NCI-H1417 treated with DMSO at 0.1 percent for 48 hours (cell line): ENCODE measurements around the gene KLHL29.

ENCODE experiments used
- DNase-seq: peaks from one replicate; lab custom pipeline; 2025; lab: John Stamatoyannopoulos, UW

KLHL29 gene

GRCh38 chr2:23493846-23494245, 108.9 kb downstream of the KLHL29 start:
- DNase-seq, result no peak

- no peak for DNase-seq
Observed at GRCh38 chr2:23494286-23494685, 109.3 kb downstream of the KLHL29 start.

DNA sequence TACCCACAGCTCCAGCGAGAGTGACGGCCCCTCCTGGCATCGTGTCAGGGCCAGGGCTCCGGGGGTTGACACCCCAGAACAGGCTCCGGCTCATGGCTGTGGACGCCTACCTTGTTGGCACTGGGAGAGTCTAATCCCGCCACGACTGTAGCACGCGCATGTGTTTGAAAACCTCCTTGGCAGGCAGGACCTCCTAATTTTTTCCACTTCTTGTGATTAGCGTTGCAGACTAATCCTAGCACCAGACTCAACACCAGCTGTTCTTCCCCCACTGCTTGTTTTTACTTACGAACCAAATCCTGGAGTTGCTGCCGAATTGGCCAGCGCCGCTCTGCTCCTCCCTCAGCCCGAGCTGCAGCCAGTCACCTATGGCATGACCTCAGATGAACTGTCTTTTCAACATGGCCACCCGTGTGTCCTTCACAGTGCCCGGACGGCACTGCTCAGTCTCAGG, 110.7 kb downstream of the KLHL29 start:
- no peak for DNase-seq

- DNase-seq, result no peak
Observed at GRCh38 chr2:23496456-23496855, 111.5 kb downstream of the KLHL29 start.

DNA sequence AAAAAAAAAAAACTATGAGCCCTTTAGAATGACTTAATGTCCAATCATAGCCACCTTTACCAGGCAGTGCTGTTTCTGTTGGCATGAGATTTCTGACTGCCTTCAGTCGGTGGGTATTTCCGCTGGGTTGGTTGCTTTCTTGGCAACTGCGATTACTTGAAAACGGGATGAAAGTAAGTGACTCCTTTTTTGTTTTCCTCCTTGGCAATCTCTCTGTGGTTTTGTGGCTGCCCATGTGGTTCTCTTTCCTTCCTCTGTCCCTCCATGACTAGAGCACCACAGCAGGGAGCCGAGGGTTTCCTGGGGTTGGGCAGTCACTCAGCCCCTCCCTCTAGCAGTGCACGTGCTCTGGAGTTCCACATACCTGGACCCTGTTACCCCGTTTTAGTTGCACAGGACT, 112.1 kb downstream of the KLHL29 start:
- no peak for DNase-seq

GRCh38 chr2:23497536-23497935, 112.6 kb downstream of the KLHL29 start:
- DNase-seq, result no peak

DNA sequence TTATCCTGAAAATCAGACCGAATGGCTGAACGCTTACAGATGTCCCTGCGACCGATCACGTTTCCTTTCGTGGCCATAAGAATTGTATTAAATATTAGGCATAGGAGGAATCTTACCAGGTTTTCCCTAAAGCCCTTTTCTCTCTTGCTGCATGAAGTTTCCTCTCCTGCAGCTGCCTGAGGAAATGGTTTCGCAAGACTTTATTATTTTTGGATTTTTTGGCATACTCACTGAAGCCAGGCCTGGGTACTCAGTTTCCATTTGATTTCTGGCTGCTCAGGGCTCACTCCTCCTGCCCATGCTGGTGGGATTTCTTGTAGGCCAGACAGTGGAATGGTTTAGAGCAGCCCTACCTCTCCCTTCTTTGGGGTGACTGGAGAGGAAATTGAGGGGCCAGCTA, 114.0 kb downstream of the KLHL29 start:
- DNase-seq, result no peak

DNA sequence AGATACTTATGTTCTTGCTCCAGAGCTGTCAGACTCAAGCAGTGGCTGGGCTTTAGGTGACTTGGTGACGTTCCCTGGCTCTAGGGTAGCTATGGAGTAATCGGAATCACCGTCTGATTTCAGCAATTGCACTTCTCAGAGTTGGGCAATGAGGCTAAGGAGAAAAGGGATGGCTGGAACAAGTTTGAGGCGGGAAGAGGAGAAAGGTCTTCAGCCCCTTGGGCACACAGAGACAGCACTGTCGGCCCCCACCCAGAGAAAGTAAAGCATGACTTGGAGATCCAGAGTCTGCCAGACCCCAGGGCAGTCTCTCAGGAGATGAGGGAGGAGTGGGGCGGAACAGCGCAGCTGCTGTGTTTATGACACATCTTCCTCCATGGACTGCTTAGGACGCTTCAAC, 114.5 kb downstream of the KLHL29 start:
- no peak for DNase-seq

DNA sequence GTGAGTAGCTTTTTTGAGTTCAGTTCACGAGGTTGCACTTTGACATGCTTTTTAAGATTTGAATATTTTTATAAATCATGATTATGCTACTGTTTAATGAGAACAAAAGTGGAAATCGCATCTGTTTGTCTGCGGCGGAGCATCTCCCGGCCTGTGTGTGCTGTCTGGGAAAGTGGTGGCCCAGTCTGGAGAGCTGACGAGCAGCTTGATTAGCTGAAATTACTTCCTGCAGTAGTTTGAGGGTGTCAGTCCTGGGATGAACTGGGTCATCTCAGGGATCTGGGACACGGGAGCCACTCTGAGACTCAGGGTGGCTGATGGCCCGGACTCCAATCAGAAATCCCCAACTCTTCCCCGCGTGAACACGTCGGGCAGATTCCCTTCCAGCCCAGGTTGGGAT, 115.9 kb downstream of the KLHL29 start:
- no peak for DNase-seq

DNA sequence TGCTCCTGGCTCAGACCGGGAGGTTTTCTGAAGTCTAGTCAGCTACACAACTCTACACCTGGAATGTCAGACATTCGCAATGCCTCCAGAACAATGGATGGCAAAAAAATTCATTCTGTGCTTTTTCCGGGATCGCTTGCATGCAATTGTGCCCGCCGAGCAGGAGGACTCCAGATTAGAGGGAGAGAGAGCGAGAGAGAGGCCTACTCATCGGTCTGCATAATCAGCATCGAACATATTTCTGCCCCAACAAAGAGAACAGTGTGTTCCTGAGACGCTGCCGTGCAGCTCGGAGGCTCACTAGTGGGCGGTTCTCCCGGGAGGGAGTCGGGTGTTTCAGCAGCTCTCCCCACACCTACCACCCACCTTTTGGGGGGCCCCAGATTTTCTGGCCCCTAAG, 117.1 kb downstream of the KLHL29 start:
- DNase-seq, result no peak

GRCh38 chr2:23503097-23503496, 118.1 kb downstream of the KLHL29 start:
- no peak for DNase-seq

DNA sequence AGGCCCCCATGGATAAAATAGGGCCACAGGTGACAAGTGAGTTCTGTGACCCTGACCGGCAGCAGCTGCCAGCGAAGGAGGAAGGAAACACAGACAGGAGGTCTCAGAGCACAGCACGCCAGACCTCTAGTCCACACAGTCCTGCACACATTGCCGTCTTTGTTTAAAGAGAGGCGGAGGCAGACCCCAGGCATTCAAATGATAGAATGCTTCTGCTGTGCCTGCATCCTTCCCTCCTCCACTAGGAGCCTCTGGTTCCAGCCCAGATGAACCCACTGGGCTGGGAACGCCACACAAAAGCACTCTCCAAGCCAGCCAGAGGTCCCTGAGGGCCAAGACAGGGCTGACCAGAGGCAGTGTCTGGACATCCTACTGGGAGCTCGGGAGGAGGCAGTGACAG, 118.7 kb downstream of the KLHL29 start:
- no peak for DNase-seq

- DNase-seq, result no peak
Observed at GRCh38 chr2:23504591-23504990, 119.6 kb downstream of the KLHL29 start.

GRCh38 chr2:23505218-23505983, 120.4 kb downstream of the KLHL29 start:
- no peak for DNase-seq

- DNase-seq, result no peak
Observed at GRCh38 chr2:23505984-23506380, 121.0 kb downstream of the KLHL29 start.

DNA sequence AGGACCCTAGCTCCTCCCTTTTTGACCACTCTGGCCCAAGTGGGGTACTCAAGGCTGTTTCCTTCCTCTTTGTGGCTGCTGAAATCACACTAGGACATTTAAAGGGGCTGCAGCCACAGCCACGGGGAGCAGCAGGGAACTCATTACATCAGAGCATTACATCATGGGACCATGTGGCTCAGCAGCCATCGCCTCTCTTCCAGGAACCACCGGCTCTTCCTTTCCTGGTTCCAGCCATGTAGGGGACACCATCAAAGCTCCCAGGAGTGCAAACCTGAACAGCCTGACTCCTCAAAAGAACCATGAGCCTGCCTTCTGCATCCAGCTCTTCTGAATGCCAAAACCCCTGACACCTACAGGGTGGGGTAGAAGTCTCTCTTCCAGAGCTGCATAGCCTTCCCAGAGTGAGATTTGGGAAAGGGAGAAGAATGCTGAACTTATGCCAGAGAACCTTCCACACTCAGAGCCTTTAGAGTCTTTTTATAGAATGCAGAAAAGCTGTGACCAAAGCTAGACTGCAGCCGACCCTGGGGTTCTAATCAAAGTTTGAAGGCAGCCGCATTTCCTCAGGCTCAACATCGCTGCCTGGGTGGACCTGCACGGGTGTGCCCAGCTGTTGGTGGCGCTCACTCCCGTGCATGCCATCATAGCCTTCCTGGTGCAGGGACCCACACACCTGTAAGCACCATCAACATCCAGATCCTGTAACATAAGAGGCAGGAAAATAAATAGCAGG, 121.7 kb downstream of the KLHL29 start:
- no peak for DNase-seq

DNA sequence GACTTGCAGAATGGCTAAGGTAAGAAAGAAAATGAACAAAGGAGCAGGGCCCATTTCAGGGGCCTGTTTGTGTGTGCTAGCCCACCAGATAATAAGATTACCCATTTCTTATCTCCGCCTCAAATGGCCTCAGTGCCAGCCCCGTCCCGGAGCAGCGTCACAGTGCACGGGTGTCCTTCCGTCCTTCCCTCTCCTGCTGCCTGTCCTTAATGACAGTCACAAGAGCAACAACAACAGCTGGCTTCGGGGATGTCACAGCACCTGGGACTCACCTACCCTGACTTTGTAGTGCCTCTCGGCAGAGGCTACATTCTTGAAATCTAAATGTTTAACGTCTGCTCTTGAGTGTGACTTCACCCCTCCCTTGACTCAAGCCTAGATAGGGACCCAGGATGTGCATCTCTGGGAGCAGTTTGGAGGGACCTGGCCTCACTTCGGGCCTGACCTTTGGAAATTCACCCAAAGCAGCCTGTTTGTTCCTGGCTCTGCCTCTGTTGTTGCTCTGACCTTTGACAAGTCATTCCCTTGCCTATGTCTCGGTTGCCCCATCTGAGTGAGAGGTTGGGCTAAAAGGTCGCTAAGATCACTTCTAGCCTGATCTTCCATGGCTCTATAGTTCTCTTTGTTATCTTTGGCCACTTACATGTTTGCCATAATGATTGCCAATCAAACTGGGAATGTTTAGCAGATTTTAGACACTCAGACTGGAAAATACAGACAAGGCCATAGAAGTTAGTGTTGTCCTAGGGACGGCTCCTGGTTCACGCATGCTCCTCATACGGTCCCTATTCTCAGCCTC, 122.5 kb downstream of the KLHL29 start:
- DNase-seq, result no peak

GRCh38 chr2:23508066-23508390, 123.0 kb downstream of the KLHL29 start:
- no peak for DNase-seq

- DNase-seq, result no peak
Observed at GRCh38 chr2:23509103-23509502, 124.1 kb downstream of the KLHL29 start.

DNA sequence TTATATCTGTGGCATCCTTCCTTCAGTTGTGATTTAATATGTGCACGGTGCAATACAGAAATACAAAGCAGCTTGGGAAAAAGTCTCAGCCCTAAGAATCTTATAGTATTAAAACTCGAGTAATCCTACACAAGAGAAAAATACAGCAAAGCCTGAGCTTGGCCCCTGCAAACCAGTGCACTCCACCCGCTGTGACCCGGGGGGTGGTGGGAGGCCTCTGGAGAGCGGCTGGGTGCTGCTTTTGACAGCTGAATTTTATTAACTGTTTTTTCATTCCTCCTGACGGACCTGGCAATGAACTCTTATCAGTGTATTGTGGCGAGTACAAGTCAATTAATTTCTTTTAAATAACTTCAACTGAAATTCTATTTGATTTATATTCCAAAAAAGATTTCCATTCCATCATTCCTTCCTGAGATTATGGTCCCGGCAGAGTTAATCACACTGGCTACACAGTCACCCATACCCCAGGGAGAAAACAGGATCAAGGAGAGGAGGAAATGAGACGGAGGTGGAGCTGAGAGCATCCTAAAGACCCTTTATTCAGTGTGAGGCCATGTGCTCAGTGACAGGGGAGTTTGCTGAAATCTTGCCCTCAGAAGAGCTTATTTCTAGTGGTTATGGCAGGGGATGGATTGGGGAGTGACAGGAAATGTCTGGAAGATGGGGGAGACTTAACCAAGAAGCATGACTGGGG, 124.8 kb downstream of the KLHL29 start:
- no peak for DNase-seq

DNA sequence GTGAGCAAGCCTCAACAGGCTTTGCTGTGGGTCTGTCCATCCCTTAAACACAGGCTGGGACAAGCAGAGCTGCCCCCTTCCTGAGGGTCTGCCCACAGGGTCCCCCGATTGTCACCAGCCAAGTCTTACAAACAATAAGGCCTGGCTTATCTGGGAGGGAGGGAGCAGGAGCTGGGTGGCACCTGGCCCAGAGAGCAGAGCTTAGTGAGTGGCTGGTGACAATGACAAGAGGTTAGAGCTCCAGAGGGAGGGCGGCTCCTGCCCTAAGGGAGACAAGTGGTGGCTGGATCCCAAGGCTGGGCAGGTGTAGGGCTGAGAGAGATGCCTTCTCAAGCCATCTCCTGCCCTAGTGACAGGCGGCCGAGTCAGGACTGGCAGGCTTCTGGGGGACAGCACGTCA, 125.5 kb downstream of the KLHL29 start:
- DNase-seq, result no peak

DNA sequence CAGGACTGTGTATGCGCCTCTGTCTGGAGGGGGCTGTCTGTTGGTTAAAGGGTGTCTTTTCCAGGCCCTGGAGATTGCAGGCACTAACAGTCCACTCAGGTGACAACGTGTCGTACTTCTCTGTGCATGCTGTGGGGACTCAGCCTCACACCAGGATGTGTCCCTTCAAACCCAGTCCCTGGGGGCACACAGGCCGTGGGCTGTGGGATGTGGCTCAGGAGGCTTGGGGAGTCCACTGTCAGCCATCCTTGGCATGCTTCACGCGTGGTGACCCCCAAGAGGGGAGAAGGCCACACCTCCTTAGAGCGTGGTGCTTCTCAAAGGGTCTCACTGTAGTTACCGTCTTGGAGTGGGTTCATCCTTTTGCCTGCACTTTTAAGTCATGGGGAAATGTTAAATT, 127.8 kb downstream of the KLHL29 start:
- no peak for DNase-seq
